Panc1 (cell line): ENCODE results near the gene KMT2E. TPM values are rescaled to one million over a fixed set of nuclear protein-coding genes. Genes with fewer than 3 reads are reported as not detected.

Experiments
- ATAC-seq: fragments of 200-7000 bp; cut with Tn5 transposase; 2 replicates; pipeline ENCODE4 v1.9.1; 2020; ENCODE audit warnings: mild to moderate bottlenecking, moderate library complexity
- BruUV-seq: library from RNA; stranded (reverse); fragments of 400-500 nt; replicated peaks from 2 replicates; lab custom pipeline; 2021; lab: Mats Ljungman, UMichigan
- CTCF ChIA-PET: fragments of 300-600 bp; sonication (Branson Sonifier 250); formaldehyde crosslinking; loops from one replicate; lab custom pipeline; 2022; ENCODE audit warnings: antibody characterized with exemption; lab: Charles Lee
- POLR2A ChIA-PET: fragments of 300-600 bp; sonication (Branson Sonifier 250); formaldehyde crosslinking; loops from one replicate; lab custom pipeline; 2022; ENCODE audit warnings: antibody characterized with exemption; lab: Charles Lee
- DNase-seq: peaks from one replicate; pipeline ENCODE4 v3.0.0-alpha.2; 2010; ENCODE audit warnings: low read depth, low spot score
- H3K27ac ChIP-seq: 2 replicates; pipeline ENCODE4 v1.5.1; 2011; ENCODE audit warnings: mild to moderate bottlenecking, low read length, inconsistent platforms
- H3K27me3 ChIP-seq: fragments of 200-500 bp; sonication (Bioruptor generic); 2 replicates; pipeline ENCODE4 v1.6.0; 2014; ENCODE audit warnings: low read length, inconsistent platforms; ENCODE audit not compliant: control insufficient read depth, insufficient read depth
- H3K36me3 ChIP-seq: fragments of 200-500 bp; sonication (Bioruptor generic); 2 replicates; pipeline ENCODE4 v1.5.1; 2014; ENCODE audit warnings: inconsistent platforms, mild to moderate bottlenecking, low read length, moderate library complexity; ENCODE audit not compliant: control insufficient read depth, insufficient read depth
- H3K4me1 ChIP-seq: 2 replicates; pipeline ENCODE4 v1.5.1; 2011; ENCODE audit warnings: inconsistent platforms, mild to moderate bottlenecking, low read length, moderate library complexity; ENCODE audit not compliant: control insufficient read depth, insufficient read depth
- H3K4me3 ChIP-seq, 2 experiments: 2 replicates each; pipeline ENCODE4 v1.5.1; 2011 to 2012; ENCODE audit warnings: low read depth in 2 of 2, low read length in 2 of 2, mild to moderate bottlenecking in 2 of 2, inconsistent platforms in 1 of 2, moderate library complexity in 1 of 2
- H3K9me3 ChIP-seq: fragments of 200-500 bp; sonication (Bioruptor generic); 2 replicates; pipeline ENCODE4 v1.5.1; 2014; ENCODE audit warnings: low read depth, mild to moderate bottlenecking, inconsistent platforms, low read length, moderate library complexity; ENCODE audit not compliant: control insufficient read depth, insufficient read depth
- CTCF ChIP-seq: fragments of 450-650 bp; IDR thresholded peaks from 2 replicates; pipeline ENCODE4 v1.5.1; 2017; ENCODE audit warnings: mild to moderate bottlenecking
- POLR2AphosphoS5 ChIP-seq: IDR thresholded peaks from 2 replicates; pipeline ENCODE4 v1.6.1; 2012; ENCODE audit warnings: mild to moderate bottlenecking, low read depth, low read length, moderate library complexity
- SIN3A ChIP-seq: IDR thresholded peaks from 2 replicates; pipeline ENCODE4 v1.6.1; 2012; ENCODE audit warnings: low read depth, mild to moderate bottlenecking, low read length, moderate library complexity, borderline replicate concordance; ENCODE audit not compliant: insufficient read depth
- TCF7L2 ChIP-seq: IDR thresholded peaks from 2 replicates; pipeline ENCODE4 v1.6.1; 2011; ENCODE audit warnings: mild to moderate bottlenecking, low read depth, low read length, inconsistent platforms
- in situ Hi-C: cut with HindIII; loops from 2 replicates; pipeline ENCODE4 v1.10.0; 2016; ENCODE audit warnings: low sequenced_read_pairs, low pct_unique_long_range_greater_than_20kb
- intact Hi-C: fragments of 100-400 bp; cut with micrococcal nuclease; formaldehyde crosslinking; loops from one replicate; pipeline ENCODE4 v1.10.0; 2022; ENCODE audit not compliant: unreplicated experiment
- total RNA-seq: library from RNA; stranded (reverse); gene quantifications from one replicate; pipeline ENCODE4 v1.2.1, GENCODE V29; 2021; ENCODE audit not compliant: unreplicated experiment
- TF ChIP-seq, protein P1 (sequence below), 2 experiments: IDR thresholded peaks; 2 replicates each; pipeline ENCODE4 v1.6.1; 2011 to 2012; ENCODE audit warnings: low read depth in 2 of 2, control low read depth in 1 of 2, low read length in 1 of 2, mild to moderate bottlenecking in 1 of 2, moderate library complexity in 1 of 2; ENCODE audit not compliant: insufficient read depth in 1 of 2

Gene KMT2E
- total RNA-seq, 1 experiment from 2014 or later: 51.4 TPM

DNA sequence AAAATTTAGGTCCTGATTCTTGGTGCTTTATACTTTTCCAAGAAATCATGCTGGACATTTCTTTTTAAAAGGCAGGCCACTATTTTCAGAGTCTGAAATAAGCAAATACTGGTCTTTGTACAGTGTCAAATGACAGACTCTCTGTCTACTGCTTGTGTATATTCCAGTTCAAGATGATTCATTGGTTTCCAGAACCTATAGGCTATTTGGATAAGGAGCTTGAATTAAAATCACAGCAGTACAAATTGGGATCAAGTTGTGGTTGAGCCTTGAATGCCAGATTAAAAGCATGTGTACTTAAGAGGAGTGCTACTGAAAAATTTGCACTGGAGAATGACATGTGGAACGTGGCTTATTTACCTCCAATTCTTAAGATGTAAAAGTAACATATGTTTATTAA is 10.7 kb downstream of the KMT2E start:
- DNase-seq (no peak), ATAC-seq (0 out of 2 replicates have a peak, but pooled peaks have one; percentile 58)
- Histone ChIP-seq H3K4me3 (no peak overlapping the region), H3K27me3 (no peaks in the 10 kb centered on the region), H3K27ac (no peak overlapping the region), H3K36me3 (no peaks in the 10 kb centered on the region; the same call in 1 of the 2 replicates), H3K4me1 (peaks cover 32% of the 10 kb centered on the region), H3K9me3 (no peaks in the 10 kb centered on the region)
- CTCF ChIA-PET: interaction anchor here (0.6 kb wide), 1 partner anchor 189 kb away, joined by 3 read pairs; no protein-coding TSS in a partner anchor
- POLR2A ChIA-PET: interaction anchor here (1.3 kb wide), 1 partner anchor 11 kb away, joined by 3 read pairs; the partner anchor contains the start of gene KMT2E
- in situ Hi-C loops (no loop called here), intact Hi-C loops (no loop called here)
- TF ChIP-seq, protein P1, sequence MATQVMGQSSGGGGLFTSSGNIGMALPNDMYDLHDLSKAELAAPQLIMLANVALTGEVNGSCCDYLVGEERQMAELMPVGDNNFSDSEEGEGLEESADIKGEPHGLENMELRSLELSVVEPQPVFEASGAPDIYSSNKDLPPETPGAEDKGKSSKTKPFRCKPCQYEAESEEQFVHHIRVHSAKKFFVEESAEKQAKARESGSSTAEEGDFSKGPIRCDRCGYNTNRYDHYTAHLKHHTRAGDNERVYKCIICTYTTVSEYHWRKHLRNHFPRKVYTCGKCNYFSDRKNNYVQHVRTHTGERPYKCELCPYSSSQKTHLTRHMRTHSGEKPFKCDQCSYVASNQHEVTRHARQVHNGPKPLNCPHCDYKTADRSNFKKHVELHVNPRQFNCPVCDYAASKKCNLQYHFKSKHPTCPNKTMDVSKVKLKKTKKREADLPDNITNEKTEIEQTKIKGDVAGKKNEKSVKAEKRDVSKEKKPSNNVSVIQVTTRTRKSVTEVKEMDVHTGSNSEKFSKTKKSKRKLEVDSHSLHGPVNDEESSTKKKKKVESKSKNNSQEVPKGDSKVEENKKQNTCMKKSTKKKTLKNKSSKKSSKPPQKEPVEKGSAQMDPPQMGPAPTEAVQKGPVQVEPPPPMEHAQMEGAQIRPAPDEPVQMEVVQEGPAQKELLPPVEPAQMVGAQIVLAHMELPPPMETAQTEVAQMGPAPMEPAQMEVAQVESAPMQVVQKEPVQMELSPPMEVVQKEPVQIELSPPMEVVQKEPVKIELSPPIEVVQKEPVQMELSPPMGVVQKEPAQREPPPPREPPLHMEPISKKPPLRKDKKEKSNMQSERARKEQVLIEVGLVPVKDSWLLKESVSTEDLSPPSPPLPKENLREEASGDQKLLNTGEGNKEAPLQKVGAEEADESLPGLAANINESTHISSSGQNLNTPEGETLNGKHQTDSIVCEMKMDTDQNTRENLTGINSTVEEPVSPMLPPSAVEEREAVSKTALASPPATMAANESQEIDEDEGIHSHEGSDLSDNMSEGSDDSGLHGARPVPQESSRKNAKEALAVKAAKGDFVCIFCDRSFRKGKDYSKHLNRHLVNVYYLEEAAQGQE (IDR thresholded peaks at IDR 0.05; ENCODE audit: insufficient read depth in 1 of 2, low read depth in 2 of 2, low read length in 1 of 2): no peak
- no peak for TF ChIP-seq SIN3A
- no peak for TF ChIP-seq CTCF
- TF ChIP-seq POLR2AphosphoS5: no peak
- TF ChIP-seq TCF7L2: no peak
- no TSS peak for BruUV-seq

GRCh38 chr7:105026750-105027149 is 12.7 kb downstream of the KMT2E start:
- POLR2A ChIA-PET: interaction anchor here (0.8 kb wide), 2 partner anchors 11 to 13 kb away, joined by 3 to 10 read pairs; no protein-coding TSS in a partner anchor
- CTCF ChIA-PET: interaction anchor here (0.6 kb wide), 1 partner anchor 412 kb away, joined by 10 read pairs; no protein-coding TSS in a partner anchor
- in situ Hi-C loops: no loop called here
- ATAC-seq: no peak
- no peak overlapping the region for H3K27ac ChIP-seq
- DNase-seq: no peak
- peaks cover 25% of the 10 kb centered on the region for H3K4me1 ChIP-seq
- no peaks in the 10 kb centered on the region for H3K9me3 ChIP-seq
- TF ChIP-seq CTCF: no peak
- TF ChIP-seq, protein P1 (IDR thresholded peaks at IDR 0.05; ENCODE audit: insufficient read depth in 1 of 2, low read depth in 2 of 2, low read length in 1 of 2): no peak
- TF ChIP-seq TCF7L2: no peak
- TF ChIP-seq POLR2AphosphoS5: no peak
- no peak for TF ChIP-seq SIN3A
- H3K4me3 ChIP-seq: no peak overlapping the region
- no peaks in the 10 kb centered on the region for H3K36me3 ChIP-seq
- intact Hi-C loops: no loop called here
- BruUV-seq: no TSS peak
- no peaks in the 10 kb centered on the region for H3K27me3 ChIP-seq
